Activated CD4-positive, alpha-beta T cell treated with anti-CD3 and anti-CD28 coated beads, Interleukin-2, amount 50 U/mL, for 24 hours (primary cell): Measurements from ENCODE around the gene THSD7A.

Experiments
- DNase-seq, 2 donors: peaks; one replicate each; pipeline ENCODE4 v3.0.0-alpha.2; 2020; ENCODE audit warnings: low read depth in 1 of 2, low spot score in 1 of 2

Gene THSD7A

GRCh38 chr7:11810043-11810625, 21.9 kb downstream of the THSD7A start:
- no peak for DNase-seq

DNA sequence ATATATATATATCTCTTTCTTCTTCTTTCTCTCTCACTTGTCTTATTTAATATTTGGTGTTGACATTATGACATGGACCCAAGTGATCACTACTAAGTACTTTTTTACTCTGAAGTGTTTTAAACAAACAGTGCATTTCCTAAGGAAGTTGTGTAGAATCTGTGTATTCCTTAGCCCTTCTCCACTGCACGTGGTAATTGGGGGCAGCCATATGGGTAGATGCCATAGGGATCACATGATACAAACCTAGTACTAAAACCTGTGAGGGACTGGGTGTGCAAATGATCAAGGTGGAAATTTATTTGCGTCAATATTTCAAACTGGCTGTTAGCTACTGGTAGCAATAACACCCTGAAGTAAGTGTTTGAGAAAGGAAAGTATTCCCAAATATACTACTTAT, 25.0 kb downstream of the THSD7A start:
- DNase-seq: no peak

DNA sequence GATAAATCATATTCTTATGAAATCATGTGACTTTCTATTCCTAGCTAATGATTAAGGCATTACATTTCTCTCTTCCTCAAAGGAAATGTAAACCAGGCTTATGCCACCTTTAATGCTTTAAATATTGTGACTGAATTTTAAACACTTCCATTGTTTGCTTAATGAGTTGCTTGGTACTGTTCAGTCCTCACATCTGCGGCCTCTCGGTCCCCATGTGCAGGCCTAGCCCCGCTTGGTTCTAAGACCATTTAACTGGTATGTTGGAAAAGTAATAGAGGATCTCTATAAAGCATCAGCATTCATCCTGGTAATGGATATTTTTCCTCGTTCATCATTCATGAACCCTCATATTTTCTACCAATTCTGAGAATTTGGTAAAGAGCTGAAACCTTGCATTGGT, 27.4 kb downstream of the THSD7A start:
- DNase-seq: no peak

GRCh38 chr7:11795231-11795630, 36.8 kb downstream of the THSD7A start:
- DNase-seq: no peak

GRCh38 chr7:11792166-11792565, 39.8 kb downstream of the THSD7A start:
- no peak for DNase-seq

DNA sequence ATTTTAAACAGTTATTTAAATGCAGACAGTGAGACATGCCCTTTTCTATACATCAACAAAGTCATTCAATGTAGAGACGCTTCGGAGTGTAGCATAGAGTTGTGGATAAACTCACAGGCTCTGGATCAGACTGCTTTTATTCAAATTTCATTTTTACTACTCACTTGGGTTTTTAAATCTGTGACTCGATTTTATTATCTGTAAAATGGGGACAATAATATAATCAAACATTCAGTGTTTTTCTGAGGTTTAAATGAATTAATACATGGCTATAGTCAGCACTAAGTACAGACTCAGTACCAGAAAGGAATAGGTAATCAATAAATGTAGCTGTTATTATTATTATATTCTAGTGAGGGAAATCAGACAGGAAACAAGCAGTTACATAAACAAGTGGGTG, 43.4 kb downstream of the THSD7A start:
- DNase-seq: no peak

DNA sequence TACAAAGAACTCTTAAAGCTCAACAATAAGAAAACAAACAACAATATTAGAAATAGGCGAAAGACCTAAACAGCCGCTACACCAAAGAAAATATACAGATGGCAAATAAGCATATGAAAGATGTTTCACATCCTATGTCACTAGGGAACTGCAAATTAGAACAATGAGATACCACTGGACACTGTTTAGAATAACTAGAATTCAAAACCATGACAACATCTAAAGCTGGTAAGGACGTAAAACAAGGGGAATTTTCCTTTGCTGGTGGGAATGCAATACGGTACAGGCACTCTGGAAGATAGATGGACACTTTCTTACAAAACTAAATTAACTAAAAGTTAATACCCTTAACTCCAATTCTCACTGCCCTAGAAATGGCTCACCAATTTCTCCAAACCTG, 44.5 kb downstream of the THSD7A start:
- DNase-seq: no peak

- no peak for DNase-seq
Measured at GRCh38 chr7:11786186-11786585, 45.8 kb downstream of the THSD7A start.

DNA sequence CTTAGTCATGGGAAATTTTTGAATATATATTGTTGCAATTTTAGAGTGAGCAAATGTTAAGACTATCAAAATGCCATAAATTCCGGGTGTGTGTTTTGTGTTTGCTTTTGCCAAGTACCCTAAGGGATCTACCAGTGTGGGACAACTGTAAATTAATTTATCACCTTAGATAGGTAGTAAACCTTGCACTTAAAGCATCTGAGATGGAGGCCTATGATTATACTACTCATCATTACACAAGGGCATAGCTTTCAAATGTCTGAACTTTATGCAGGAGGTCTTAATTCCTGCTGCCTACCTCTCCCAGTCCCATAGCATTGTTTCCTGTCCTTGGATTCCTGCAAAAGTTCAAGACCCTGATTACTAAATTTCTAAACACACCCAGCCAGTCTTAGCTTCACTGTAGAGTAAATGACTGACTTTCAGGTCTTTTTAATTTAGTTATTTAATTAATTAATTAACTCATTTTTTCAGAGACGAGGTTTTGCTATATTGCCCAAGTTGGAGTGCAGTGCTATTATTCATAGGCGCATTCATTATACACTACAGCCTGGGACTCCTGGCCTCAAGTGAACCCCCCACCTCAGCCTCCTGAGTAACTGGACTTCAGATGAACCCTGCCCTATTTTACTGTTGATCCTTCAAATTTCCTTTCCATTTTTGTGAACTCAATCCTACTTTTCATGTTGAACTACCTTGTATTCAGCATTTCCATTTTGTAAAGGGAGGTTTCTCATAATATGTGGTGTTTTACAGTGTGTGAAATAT, 47.0 kb downstream of the THSD7A start:
- no peak for DNase-seq

DNA sequence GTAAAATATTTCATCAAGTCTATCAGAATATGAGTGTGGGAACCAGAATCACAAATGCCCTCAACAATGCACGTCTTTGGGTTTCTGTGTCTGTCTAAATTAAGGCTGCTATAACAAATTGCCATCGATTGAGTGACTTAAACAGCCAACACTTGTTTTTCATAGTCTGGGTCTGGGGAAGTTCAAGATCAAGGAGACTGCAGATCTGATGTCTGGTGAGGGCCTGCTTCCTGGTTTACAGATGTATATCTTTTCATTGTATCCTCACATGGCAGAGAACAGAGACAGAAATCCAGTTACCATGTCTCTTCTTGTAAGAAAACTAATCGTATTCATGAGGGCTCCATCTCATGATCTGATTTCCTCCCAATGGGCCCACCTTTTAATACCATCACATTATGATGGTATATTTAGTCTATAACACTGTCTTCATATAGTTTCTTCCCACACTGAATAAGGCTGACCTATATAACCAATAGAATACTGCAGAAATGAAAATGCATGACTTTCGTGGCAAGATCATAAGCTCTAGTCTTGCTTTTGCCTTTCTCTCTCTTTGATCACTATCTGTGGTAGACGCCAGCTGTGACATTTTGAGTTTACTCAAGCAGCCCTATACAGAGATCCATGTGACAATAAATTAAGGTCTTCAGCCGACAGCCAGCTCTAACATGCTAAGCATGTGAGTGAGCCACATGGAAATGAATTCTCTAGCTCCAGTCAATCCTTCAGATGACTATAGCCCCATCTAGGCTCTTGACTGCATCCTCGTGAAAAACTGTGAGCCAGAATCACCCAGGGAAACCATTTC, 51.9 kb downstream of the THSD7A start:
- DNase-seq: no peak

DNA sequence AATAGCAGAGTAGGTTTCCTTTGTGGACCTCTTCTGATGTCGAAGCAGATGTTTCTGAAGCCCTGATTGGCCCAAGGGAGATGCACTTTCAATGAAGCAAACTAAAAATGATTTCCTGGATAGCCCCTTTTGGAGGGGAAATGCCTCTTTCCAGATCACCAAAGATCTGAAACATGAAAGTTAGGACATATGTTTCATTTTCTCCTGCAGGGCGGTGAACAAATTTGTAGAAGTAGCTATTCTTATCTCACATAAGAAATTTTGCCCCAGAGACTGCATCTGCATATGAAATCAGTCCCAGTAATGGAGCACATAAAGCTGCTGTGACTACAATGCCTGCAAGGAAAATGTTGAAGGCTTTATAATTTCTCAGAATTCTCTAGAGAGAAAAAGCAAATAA, 56.0 kb downstream of the THSD7A start:
- DNase-seq: no peak

DNA sequence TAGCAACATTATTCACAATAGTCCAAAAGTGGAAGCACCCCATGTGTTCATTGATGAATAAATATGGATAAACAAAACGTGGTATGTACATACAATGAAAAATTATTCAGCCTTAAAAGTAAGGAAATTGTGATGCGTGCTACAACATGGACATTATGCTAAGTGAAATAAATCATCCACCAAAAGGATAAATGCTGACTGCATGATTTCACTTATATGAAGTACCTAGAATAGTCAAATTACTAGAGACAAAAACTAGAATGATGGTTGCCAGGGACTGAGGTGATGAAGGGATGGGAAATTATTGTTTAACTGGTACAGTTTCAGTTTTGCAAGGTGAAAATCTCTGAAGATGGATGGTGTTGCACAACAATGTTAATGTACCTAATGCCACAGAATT, 56.6 kb downstream of the THSD7A start:
- no peak for DNase-seq

- DNase-seq: no peak
Measured at GRCh38 chr7:11768263-11768662, 63.7 kb downstream of the THSD7A start.

GRCh38 chr7:11767148-11767547, 64.8 kb downstream of the THSD7A start:
- DNase-seq: no peak

GRCh38 chr7:11760372-11760771, 71.6 kb downstream of the THSD7A start:
- DNase-seq: no peak

GRCh38 chr7:11758627-11759111, 73.3 kb downstream of the THSD7A start:
- DNase-seq: no peak

DNA sequence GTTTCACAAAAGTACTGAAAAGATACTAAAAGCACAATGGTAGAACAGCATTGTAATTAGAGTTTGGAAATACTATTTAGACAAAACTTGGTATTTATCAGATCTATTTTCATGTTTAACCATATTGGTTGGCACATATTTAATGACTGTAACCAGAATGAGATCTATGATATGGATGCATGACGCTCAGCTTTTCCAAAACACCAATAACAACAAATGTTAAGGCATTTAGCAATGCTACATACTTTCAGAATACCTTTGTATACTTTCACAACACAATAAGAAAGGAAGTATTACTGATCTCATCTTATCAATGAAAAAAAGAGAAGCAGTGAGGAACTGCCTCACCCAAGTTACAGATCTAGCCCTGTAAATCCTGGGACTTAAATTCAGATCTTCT, 74.8 kb downstream of the THSD7A start:
- DNase-seq: no peak

DNA sequence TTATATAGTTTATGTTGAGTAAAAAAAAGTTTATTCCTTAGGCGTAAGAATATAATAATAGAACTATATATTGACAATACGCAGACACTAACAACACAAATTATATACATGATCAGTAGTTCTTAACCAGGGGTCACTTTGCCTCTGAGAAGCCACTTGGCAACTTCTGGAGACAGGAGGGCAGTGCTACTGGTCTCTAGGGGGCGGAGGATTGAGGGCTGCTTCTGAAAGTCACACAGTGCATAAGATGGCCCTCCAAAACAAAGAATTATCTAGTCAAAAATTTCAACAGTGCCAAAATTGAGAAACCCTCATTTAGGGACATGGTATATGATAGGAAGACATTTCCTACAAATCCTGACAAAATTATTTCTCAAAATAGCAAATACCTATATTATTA, 77.1 kb downstream of the THSD7A start:
- no peak for DNase-seq

DNA sequence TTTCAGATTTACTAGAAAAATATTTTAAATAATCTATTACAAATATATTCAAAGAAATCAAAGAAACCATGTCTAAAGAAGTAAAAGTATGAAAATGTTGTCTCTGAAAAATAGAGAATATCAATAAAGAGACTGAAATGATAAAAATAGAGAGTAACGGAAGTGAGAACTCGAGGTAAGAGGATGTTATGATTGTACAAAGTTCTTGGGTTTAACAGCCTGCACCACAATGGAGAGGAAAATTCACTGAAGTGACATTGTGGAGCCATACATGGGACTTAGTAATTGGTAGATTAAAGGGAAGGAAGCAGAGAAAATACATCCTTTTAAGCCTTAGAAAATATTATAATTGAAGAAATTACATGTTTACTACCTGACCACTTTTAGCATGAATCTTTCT, 77.9 kb downstream of the THSD7A start:
- DNase-seq: no peak

GRCh38 chr7:11753433-11753832, 78.6 kb downstream of the THSD7A start:
- DNase-seq: no peak

GRCh38 chr7:11751807-11752389, 80.1 kb downstream of the THSD7A start:
- DNase-seq: no peak

- no peak for DNase-seq
Measured at GRCh38 chr7:11751315-11751714, 80.7 kb downstream of the THSD7A start.
